Fibroblast of lung (primary cell): ENCODE data around the gene OR56B1.

ENCODE experiments used
- EZH2 ChIP-seq: IDR thresholded peaks from 2 replicates; pipeline ENCODE4 v1.5.1; 2012; ENCODE audit warnings: low read length, control low read depth, mild to moderate bottlenecking; ENCODE audit errors: missing control alignments
- TF ChIP-seq, protein P1 (sequence below), 2 donors: IDR thresholded peaks in 1 of 2; conservative IDR thresholded peaks in 1 of 2; 1 replicate in 1 of 2; 2 replicates in 1 of 2; pipeline ENCODE4 v1.5.1; 2011 to 2012; ENCODE audit warnings: low read length in 2 of 2, control low read depth in 1 of 2, inconsistent platforms in 1 of 2, low read depth in 1 of 2, mild to moderate bottlenecking in 1 of 2

DNA sequence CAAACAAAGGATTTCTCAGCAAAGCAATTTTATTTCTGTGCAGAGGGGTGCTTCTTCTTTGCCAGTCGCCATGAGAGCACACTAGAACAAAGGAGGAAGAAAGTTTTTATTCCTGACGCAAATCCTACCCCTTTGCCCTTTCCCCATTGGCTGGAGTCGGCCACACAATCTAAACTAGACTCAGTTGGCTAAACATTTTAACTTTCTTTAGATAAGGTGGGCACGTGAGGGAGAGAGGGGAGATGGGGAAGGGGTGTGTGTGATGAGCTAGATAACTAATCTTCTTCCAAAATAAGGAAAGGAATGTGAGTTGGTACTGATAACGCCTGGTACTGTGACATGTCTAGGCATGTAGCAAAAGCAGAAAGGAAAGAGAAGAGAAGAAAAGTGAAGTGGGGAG lies 46.0 kb upstream of the OR56B1 start:
- TF ChIP-seq, protein P1, sequence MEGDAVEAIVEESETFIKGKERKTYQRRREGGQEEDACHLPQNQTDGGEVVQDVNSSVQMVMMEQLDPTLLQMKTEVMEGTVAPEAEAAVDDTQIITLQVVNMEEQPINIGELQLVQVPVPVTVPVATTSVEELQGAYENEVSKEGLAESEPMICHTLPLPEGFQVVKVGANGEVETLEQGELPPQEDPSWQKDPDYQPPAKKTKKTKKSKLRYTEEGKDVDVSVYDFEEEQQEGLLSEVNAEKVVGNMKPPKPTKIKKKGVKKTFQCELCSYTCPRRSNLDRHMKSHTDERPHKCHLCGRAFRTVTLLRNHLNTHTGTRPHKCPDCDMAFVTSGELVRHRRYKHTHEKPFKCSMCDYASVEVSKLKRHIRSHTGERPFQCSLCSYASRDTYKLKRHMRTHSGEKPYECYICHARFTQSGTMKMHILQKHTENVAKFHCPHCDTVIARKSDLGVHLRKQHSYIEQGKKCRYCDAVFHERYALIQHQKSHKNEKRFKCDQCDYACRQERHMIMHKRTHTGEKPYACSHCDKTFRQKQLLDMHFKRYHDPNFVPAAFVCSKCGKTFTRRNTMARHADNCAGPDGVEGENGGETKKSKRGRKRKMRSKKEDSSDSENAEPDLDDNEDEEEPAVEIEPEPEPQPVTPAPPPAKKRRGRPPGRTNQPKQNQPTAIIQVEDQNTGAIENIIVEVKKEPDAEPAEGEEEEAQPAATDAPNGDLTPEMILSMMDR (conservative IDR thresholded peaks at IDR 0.05 in 1 of 2, IDR thresholded peaks at IDR 0.05 in 1 of 2; ENCODE audit: low read depth in 1 of 2, low read length in 2 of 2): no peak
- TF ChIP-seq EZH2: no peak
